VCaP (cell line): ENCODE measurements around the gene VAPA.

Experiments
- H3K27ac ChIP-seq: fragments of 450-650 bp; 2 replicates; pipeline ENCODE4 v1.5.1; 2017
- CTCF ChIP-seq: fragments of 450-650 bp; conservative IDR thresholded peaks from 2 replicates; pipeline ENCODE4 v1.5.1; 2017; ENCODE audit warnings: mild to moderate bottlenecking, moderate library complexity

Gene VAPA

GRCh38 chr18:9998330-9998729 is 84.5 kb downstream of the VAPA start:
- TF ChIP-seq CTCF: no peak
- no peak overlapping the region for H3K27ac ChIP-seq

GRCh38 chr18:10002280-10002679 is 88.5 kb downstream of the VAPA start:
- no peak overlapping the region for H3K27ac ChIP-seq
- no peak for TF ChIP-seq CTCF

GRCh38 chr18:10003281-10003680 is 89.5 kb downstream of the VAPA start:
- no peak for TF ChIP-seq CTCF
- H3K27ac ChIP-seq: no peak overlapping the region

GRCh38 chr18:10003866-10004265 is 90.0 kb downstream of the VAPA start:
- no peak for TF ChIP-seq CTCF
- no peak overlapping the region for H3K27ac ChIP-seq

GRCh38 chr18:10006311-10006893 is 92.6 kb downstream of the VAPA start:
- TF ChIP-seq CTCF: peak; percentile 57

GRCh38 chr18:10008006-10008647 is 94.3 kb downstream of the VAPA start:
- no peak overlapping the region for H3K27ac ChIP-seq
- no peak for TF ChIP-seq CTCF

More at GRCh38 chr18:10006311-10006893, 92.6 kb downstream of the VAPA start:
- H3K27ac ChIP-seq: no peak overlapping the region
